Left ventricle myocardium inferior (tissue), 1 donor: ENCODE data around the gene ASCC2. TPM values are rescaled to one million over a fixed set of nuclear protein-coding genes. Genes with fewer than 3 reads are reported as not detected.

ENCODE experiments used
- DNase-seq: peaks from one replicate; pipeline ENCODE4 v3.0.0-alpha.2; 2020
- H3K27ac ChIP-seq: fragments of 200-600 bp; replicated peaks from 2 replicates; pipeline ENCODE4 v1.8.0; 2021
- H3K27me3 ChIP-seq: fragments of 200-600 bp; 2 replicates; pipeline ENCODE4 v1.8.0; 2021; ENCODE audit warnings: low read depth
- H3K36me3 ChIP-seq: fragments of 200-600 bp; 2 replicates; pipeline ENCODE4 v1.8.0; 2021
- H3K4me1 ChIP-seq: fragments of 200-600 bp; 2 replicates; pipeline ENCODE4 v1.8.0; 2021
- H3K4me3 ChIP-seq: fragments of 200-600 bp; 2 replicates; pipeline ENCODE4 v1.8.0; 2021; ENCODE audit warnings: mild to moderate bottlenecking, moderate library complexity
- H3K9me3 ChIP-seq: fragments of 200-600 bp; replicated peaks from 2 replicates; pipeline ENCODE4 v1.8.0; 2021
- CTCF ChIP-seq: fragments of 200-600 bp; IDR thresholded peaks from 2 replicates; pipeline ENCODE4 v1.8.0; 2021; ENCODE audit warnings: antibody characterized with exemption, mild to moderate bottlenecking, borderline replicate concordance
- intact Hi-C: fragments of 100-400 bp; cut with micrococcal nuclease; formaldehyde crosslinking; loops from one replicate; pipeline ENCODE4 v1.11.0; 2022
- total RNA-seq: library from RNA; stranded (reverse); fragmentation: NEBNext Ultra II Directional; extraction: Animal tissue kit (Norgen Biotek cat#: 25700); gene quantifications from one replicate; pipeline ENCODE4 v1.2.1, GENCODE V29; 2021
- donor health status: DM: no; HTN: yes; CAD: no; lungs with severe emphysema.

Gene ASCC2
- total RNA-seq, 1 donor from 2014 or later: 34.7 TPM

- no peak for TF ChIP-seq CTCF
- Histone ChIP-seq H3K4me3 (no peak overlapping the region), H3K27me3 (no peaks in the 10 kb centered on the region), H3K27ac (peak overlapping the region; percentile 88), H3K36me3 (no peaks in the 10 kb centered on the region), H3K9me3 (no peaks in the 10 kb centered on the region), H3K4me1 (peaks cover 50% of the 10 kb centered on the region)
- DNase-seq: no peak
- intact Hi-C loops: no loop called here
These were observed 57.1 kb downstream of the ASCC2 start for GRCh38 chr22:29780748-29781676.

- intact Hi-C loops: no loop called here
- H3K9me3 ChIP-seq: no peaks in the 10 kb centered on the region
These were observed 57.9 kb downstream of the ASCC2 start for GRCh38 chr22:29780220-29780619.

GRCh38 chr22:29773233-29773632, 64.8 kb downstream of the ASCC2 start:
- intact Hi-C loops: no loop called here

More at GRCh38 chr22:29780220-29780619, 57.9 kb downstream of the ASCC2 start:
- no peak for DNase-seq
- H3K4me1 ChIP-seq: peaks cover 49% of the 10 kb centered on the region
- no peak overlapping the region for H3K4me3 ChIP-seq
- peak overlapping the region; percentile 88 for H3K27ac ChIP-seq
- H3K36me3 ChIP-seq: no peaks in the 10 kb centered on the region
- TF ChIP-seq CTCF: no peak
- H3K27me3 ChIP-seq: no peaks in the 10 kb centered on the region

GRCh38 chr22:29772170-29772641, 65.9 kb downstream of the ASCC2 start:
- TF ChIP-seq CTCF: peak; percentile 36
- DNase-seq: no peak
- H3K4me1 ChIP-seq: peaks cover 50% of the 10 kb centered on the region
- H3K4me3 ChIP-seq: no peak overlapping the region
- no peaks in the 10 kb centered on the region for H3K27me3 ChIP-seq
- no peaks in the 10 kb centered on the region for H3K9me3 ChIP-seq
- peaks cover 33% of the 10 kb centered on the region for H3K36me3 ChIP-seq
- H3K27ac ChIP-seq: no peak overlapping the region
- intact Hi-C loops: no loop called here

More at GRCh38 chr22:29773233-29773632, 64.8 kb downstream of the ASCC2 start:
- no peaks in the 10 kb centered on the region for H3K9me3 ChIP-seq
- H3K27me3 ChIP-seq: no peaks in the 10 kb centered on the region
- no peak overlapping the region for H3K4me3 ChIP-seq
- peaks cover 40% of the 10 kb centered on the region for H3K4me1 ChIP-seq
- H3K36me3 ChIP-seq: peaks cover 33% of the 10 kb centered on the region
- H3K27ac ChIP-seq: peak overlapping the region; percentile 22
- TF ChIP-seq CTCF: no peak
- no peak for DNase-seq

GRCh38 chr22:29769723-29770321, 68.3 kb downstream of the ASCC2 start:
- intact Hi-C loops: no loop called here
- no peaks in the 10 kb centered on the region for H3K9me3 ChIP-seq
- H3K27ac ChIP-seq: no peak overlapping the region
- peaks cover 69% of the 10 kb centered on the region for H3K4me1 ChIP-seq
- no peak for DNase-seq
- peaks cover 33% of the 10 kb centered on the region for H3K36me3 ChIP-seq
- H3K4me3 ChIP-seq: peak overlapping the region; percentile 98
- no peak for TF ChIP-seq CTCF
- no peaks in the 10 kb centered on the region for H3K27me3 ChIP-seq
